IPS DF 4.7 (cell line): ENCODE data around the gene REST.
A peak's percentile ranks its signal among the peaks of the same experiment; 100 is the strongest.
"Not testable (repeated sequence)": the region's sequence is repeated elsewhere in the genome, so short reads cannot be mapped to it uniquely, and the experiment has no call there.

Source experiments
- DNase-seq: peaks from one replicate; pipeline ENCODE4 v3.0.0-alpha.2; 2013; ENCODE audit warnings: low spot score; ENCODE audit errors: extremely low read depth

The REST gene, protein sequence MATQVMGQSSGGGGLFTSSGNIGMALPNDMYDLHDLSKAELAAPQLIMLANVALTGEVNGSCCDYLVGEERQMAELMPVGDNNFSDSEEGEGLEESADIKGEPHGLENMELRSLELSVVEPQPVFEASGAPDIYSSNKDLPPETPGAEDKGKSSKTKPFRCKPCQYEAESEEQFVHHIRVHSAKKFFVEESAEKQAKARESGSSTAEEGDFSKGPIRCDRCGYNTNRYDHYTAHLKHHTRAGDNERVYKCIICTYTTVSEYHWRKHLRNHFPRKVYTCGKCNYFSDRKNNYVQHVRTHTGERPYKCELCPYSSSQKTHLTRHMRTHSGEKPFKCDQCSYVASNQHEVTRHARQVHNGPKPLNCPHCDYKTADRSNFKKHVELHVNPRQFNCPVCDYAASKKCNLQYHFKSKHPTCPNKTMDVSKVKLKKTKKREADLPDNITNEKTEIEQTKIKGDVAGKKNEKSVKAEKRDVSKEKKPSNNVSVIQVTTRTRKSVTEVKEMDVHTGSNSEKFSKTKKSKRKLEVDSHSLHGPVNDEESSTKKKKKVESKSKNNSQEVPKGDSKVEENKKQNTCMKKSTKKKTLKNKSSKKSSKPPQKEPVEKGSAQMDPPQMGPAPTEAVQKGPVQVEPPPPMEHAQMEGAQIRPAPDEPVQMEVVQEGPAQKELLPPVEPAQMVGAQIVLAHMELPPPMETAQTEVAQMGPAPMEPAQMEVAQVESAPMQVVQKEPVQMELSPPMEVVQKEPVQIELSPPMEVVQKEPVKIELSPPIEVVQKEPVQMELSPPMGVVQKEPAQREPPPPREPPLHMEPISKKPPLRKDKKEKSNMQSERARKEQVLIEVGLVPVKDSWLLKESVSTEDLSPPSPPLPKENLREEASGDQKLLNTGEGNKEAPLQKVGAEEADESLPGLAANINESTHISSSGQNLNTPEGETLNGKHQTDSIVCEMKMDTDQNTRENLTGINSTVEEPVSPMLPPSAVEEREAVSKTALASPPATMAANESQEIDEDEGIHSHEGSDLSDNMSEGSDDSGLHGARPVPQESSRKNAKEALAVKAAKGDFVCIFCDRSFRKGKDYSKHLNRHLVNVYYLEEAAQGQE

DNA sequence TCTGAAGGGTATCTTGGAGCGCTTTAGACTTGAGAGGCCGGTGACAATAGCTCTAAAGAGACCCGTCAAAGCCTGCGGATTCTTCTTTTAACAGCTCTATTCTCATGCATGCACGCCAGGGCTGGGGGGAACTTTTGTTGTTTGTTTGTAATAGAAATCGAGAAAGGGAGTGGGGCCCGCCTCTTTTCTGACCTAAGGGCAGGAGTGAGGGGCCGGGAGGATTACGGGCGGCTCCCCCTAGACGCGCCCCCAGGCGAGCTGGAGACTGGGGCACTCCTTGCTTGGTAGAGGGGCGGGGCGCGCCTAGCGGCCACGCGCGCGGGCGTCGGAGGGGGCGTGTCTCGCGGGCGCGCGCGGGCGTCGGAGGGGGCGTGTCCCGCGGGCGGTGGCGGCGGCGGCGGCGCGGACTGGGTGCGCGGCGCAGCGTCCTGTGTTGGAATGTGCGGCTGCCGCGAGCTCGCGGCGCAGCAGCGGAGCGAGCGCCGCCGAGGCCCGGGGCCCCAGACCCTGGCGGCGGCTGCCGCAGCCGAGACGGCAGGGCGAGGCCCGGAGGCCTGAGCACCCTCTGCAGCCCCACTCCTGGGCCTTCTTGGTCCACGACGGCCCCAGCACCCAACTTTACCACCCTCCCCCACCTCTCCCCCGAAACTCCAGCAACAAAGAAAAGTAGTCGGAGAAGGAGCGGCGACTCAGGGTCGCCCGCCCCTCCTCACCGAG lies at the start of gene REST:
Gene REST, plus strand, starts transcription at position 412 of the 717 bp plus-strand sequence. CDS start 2,739 bp downstream, outside the sequence.
- no peak for DNase-seq

DNA sequence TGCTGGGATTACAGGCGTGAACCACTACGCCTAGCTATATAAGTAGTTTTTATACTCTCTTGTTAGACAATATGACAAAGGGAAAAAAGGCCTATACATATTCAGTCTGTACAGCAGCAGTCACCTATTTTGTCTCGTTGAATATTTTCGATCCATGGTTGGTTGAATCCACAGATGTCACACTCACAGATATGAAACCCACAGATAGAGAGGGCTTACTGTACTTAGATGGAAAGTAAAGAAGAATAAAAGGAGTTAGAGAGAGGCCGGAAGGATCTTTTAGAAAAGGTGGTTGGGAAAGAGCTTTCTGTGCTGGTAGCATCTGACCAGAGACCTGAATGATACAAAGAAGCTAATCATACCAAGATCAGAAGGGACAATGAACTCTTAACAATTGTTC lies 47.9 kb upstream of the REST start:
- no peak for DNase-seq

DNA sequence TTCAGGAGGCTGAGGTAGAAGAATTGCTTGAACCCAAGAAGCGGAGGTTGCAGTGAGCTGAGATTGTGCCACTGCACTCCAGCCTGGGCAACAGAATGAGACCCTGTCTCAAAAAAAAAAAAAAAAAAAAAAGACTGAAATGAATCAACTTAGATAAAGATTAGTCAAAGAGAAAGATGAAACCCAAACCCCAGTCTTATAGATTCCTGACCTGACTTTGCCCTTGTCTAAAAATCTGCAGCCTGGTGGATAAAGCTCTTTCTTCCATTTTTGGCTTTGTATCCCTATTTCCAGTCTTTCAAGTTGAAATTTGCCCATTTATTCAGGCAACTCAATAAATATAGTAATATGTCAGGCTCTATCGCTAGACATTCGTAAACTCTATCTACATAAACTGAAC lies 46.9 kb upstream of the REST start:
- DNase-seq, result no peak

DNA sequence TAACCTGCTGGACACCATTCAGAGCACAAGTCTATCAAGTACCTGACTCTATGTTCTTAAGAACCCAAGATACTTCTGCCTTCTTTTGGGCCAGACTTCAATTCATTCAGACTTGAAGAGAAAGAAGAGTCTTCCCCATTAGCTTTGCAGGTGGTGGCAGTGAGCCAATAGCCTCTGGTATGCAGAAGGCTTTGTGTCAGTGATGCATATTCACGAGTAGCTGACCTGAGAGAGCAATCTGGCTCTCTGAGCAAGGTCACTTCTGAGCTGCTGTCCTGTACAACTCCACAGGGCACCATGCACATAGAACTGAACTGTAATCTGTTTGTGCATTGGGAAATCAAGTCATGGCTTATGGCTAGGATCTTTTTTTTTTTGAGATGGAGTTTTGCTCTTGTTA lies 46.3 kb upstream of the REST start:
- no peak for DNase-seq

DNA sequence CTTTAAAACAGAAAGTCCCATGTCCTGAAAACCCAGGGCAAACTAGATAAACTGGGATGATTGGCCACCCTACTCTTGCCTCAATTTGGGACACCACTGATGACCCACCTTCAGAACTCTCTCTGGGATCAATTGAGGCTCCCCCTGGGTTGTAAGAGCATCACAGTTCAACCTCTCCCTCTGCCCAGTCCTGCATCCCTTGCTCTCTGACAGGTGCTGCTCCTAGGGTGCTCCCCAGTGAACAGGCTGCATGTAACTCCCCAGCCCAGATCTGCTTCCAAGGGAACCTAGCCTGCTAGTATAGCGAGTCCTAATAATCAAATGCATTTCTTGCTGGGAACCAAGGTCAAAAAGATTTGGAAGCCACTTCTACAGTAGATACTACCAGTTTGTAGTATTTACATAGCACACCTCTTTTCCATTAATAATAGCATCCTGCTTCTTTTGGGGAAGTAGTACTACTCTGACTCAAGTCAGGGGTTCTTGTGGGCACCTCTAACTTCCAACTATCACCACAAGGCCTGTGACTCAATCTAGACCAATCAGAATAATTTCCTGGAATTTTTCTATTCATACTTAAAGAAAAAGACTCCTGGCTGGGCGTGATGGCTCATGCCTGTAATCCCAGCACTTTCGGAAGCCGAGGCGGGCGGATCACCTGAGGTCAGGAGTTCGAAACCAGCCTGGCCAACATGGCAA lies 44.1 kb upstream of the REST start:
- DNase-seq, result no peak

DNA sequence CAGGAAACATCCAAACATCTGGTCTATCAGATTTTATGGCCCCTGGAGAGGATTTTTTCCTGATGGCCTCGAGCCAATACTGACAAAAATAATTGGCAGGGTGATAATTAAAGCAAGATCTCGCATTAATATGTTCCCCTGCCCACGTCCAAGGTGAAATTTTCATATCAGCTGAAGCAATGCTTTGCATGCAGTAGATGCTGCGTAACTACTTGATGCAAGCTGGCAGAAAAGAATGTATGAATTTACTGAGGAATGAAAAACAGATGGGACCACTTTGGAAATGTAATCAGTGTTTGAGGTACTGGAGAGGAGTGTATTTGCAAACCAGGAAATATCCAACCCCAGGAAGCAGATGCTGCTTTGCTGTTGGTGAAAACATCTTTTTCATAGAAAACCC lies 36.8 kb upstream of the REST start:
- DNase-seq, result no peak

DNA sequence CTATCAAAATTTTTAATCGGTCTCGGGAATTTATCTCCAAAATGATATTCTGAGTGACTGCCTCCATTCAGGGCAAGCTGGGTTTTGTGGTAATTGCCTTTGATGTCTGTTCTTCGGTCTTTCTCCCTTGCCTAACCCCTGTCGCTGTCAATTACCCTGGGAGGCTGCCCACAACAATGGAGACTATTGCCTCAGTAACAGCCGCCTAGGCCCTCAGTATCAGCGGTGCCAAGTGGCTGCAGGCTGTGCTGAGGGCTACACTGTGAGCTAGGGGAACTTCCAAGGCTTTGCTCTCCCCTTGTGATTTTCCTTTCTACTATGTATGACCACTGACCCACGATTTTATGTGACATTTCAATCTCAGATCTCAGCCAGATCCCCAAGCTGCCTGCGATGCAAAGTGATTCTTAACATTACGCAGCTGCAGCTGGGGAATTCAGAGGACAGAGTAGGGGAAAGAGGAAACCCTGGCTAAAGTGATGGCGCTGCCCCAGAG lies 36.3 kb upstream of the REST start:
- no peak for DNase-seq

DNA sequence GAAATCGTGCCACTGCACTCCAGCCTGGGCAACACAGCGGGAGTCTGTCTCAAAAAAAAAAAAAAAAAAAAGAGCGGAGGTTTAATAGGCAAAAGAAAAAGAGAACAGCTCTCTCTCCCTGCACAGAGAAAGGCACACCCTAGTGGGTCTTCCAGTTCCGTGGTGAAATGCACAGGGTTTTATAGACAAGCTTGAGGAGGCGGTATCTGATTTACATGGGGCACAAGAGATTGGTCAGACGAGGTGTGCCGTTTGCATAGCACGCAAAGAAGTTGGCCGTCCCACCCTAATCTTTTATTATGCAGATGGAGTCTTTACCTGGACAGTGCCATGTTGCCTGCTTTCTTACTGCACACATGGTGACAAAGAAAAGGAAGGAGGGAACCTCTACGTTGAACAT lies 33.5 kb upstream of the REST start:
- DNase-seq, result peak; percentile 60

DNA sequence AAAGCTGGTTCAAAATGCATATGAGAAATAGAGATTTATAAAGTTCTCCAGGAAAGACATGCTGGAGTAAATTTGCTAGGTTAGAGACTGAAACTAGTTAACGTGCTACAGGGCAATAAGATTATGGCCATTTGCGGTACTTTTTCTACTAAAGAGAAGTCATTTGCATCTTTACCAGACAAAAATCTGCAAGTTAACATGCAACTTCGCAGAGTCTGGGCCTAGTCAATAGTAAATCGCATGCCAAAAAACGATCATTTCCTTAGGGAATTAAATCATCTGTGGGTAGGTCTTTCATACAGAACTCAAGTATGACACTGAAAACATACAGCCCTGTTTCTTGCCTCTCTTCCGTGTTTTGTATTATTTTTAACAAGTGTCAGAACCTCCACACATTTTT lies 32.8 kb upstream of the REST start:
- DNase-seq, result no peak

DNA sequence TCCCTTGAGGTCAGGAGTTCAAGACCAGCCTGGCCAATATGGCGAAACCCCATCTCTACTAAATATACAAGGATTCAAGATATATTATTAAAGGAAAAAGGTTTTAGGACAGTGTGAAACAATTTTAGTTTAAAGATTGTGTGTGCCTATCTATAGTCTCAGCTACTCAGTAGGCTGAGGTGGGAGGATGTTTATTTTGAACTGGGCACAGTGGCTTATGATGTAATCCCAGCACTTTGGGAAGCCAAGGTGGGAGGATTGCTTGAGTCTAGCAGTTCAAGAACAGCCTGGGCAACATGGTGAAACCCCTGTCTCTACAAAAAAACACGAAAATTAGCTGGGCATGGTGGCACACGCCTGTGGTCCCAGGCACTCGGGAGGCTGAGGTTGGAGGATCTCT lies 31.4 kb upstream of the REST start:
- DNase-seq, result no peak

DNA sequence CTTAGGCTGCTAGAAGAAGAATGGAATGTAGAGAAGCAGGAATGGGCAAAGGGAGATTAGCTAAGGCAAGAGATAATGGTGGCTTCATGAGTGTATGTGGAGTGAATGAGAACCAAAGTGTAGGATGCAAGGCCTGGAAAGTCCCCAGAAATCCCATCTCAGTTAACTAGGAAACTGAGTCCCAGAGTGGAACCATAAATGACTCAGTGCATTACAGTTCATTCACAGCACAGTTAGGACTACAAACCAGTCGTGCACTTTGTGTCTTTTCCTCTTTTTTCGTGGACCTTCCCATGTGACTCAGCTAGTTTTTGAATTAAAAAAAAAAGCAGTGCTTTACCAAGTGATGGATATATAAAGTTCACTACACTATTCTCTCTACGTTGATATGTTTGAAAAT lies 27.7 kb upstream of the REST start:
- DNase-seq, result no peak

DNA sequence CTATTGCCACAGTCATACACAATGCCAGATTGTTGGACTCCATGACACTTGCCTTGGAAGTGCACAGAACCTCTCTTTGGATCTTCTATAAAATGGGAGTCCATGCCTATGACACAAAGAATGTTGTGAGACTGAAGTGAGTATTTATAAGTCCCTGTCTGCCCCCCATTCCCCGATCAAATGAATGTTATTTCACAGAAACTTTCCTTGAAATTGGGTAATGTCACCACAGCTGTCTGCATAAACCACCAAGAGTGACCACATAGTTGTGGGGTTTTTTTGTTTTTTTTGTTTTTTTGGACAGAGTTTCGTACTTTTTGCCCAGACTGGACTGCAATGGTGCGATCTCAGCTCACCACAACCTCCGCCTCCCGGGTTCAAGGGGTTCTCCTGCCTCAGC lies 27.1 kb upstream of the REST start:
- DNase-seq, result no peak

DNA sequence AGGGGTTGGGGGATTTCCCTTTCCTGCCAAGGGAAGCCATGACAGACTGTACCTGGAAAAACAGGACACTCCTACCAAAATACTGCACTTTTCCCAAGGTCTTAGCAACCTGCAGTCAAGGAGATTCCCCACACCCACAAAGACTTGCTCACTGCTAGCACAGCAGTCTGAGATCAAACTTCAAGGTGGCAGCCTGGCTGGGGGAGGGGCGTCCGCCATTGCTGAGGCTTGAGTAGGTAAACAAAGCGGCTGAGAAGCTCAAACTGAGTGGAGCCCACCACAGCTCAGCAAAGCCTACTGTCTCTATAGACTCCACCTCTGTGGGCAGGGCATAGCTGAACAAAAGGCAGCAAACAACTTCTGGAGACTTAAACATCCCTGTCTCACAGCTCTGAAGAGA lies 23.2 kb upstream of the REST start:
- not testable (repeated sequence) for DNase-seq

DNA sequence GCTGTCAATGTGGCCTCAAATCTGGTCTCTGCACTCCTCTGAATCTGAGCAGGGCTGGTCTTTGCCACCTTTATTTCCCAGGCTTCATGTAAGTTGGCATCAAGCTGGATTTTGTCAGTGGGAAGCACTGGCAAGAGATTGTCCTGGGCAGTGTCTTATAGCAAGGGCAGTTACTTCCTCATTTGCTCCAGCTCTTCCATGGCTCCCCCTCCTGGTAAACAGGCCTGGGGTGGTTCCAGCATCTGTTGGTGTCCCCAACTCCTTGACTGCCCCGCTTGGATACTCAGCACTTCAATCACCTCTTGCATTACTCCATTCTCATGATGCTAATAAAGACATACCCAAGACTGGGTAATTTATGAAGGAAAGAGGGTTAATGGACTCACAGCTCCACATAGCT lies 15.0 kb upstream of the REST start:
- DNase-seq, result no peak

DNA sequence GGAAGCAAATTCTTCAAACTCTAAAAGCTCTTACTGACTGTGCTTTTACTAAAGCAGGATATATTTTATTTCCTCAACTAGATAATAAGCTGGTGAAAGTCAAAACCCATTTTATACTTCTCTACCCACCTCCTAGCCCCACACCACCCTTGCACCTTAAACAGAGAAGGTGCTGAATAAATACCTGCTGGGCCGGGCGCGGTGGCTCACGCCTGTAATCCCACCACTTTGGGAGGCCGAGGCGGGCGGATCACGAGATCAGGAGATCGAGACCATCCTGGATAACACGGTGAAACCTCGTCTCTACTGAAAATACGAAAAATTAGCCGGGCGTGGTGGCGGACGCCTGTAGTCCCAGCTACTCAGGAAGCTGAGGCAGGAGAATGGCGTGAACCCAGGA lies 9.9 kb upstream of the REST start:
- not testable (repeated sequence) for DNase-seq

DNA sequence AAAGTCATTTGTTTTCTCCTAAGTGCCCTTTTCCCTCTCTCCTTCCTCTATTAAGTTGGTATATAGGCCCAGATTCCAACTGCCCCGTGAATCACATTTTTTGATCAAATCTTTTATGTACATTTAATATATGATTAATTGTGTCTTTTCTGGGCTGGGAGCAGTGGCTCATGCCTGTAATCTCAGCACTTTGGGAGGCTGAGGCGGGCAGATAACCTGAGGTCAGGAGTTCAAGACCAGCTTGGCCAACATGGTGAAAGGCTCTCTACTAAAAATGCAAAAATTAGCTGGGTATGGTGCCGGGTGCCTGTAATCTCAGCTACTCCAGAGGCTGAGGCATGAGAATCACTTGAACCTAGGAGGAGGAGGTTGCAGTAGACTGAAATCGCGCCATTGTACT lies 7.5 kb upstream of the REST start:
- DNase-seq, result not testable (repeated sequence)

DNA sequence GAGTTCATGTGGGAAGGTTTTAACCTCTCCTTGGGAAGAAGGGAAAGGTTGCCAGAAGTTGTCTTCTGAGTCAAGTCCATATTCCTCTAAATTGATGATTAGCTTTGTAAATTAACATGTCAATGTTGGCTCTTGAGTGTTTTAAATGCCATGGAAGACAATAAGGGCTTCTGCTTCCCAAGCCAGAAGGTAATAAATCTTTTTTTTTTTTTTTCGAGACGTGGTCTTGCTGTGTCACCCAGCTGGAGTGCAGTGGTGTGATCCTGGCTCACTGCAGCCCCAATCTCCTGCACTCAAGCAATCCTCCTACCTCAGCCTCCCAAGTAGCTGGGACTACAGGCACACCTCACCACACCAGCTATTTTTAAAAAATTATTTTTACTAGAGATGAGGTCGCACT lies 5.0 kb upstream of the REST start:
- no peak for DNase-seq

DNA sequence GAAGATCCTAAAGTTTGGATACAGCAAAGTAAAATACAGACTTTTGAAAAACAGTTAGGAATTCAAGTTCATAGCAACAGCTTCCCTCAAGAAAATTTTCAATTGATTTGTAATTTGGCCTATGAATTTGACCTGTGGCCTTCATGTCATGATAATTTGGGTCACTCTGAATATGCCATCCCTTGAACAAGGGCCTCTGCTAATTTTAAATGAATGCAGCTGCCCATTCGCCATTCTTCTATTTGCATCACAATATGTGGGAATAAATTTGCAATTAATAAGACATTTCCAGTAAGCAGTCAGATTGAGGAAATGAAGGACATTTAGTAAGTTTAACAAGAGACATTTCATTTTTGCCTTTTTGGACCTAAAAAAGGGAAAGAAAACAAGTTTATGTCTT lies 1.9 kb upstream of the REST start:
- DNase-seq, result no peak

DNA sequence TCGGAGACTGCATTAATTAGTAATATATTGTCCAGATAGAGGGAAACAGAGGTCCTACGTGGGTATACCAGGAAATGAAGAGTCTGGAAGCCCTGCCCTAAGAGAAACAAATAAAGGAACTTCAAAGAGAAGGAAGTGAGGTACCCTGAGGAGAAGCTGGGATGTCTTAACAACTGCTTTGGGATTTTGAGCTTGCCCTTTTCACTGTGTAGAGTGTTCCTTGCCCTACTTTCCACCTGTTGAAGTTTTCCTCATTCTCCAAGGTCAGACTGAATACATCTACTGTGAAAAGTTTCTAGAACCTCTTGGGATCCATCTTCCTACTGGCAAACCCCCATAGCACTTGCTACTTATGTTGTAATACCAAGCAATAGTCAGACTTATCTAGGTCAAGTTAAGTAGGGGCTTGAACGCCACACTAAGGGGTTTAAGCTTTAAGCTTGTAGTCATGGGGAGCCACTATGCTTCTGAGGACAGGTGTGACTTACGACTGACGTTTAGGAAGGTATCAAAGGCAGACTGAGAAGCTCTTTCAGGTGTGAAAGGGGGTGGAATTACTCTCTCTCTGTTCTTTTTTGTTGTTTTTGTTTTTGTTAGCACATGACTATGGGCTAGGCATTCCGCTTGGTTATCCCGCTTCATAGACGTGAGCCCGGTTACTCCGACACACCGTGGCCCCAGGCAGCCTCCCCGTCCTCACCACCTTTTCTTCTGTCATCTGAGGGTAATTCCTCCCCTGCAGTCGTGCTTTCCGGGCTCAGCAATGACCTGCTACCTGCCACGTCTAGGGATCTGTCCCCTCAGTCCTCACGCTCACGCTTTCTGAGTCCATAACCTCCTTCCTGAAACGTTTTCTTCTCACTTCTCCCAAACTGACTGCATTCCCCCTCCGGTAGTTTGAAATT lies 959 bp upstream of the REST start:
- no peak for DNase-seq
